ENCODE data around the gene HSD17B3. TPM values are rescaled to one million over a fixed set of nuclear protein-coding genes. Genes with fewer than 3 reads are reported as not detected.
A peak's percentile ranks its signal among the peaks of the same experiment; 100 is the strongest.
"Not testable (repeated sequence)": the region's sequence is repeated elsewhere in the genome, so short reads cannot be mapped to it uniquely, and the experiment has no call there.

The HSD17B3 gene
- total RNA-seq, 1 donor from 2014 or later = 1.3 TPM

GRCh38 chr9:96209407-96210271 is 92.3 kb downstream of the HSD17B3 start:
- DNase-seq (ENCODE audit: low spot score) = no peak
- intact Hi-C loops (cut with DNase I) = loop anchor here (10.0 kb wide), 1 partner anchor 865 kb away; no protein-coding TSS in a partner anchor

- no peak for DNase-seq (ENCODE audit: low spot score)
- intact Hi-C loops (cut with DNase I) = no loop called here
Measured at GRCh38 chr9:96206156-96206751, 95.7 kb downstream of the HSD17B3 start.

- intact Hi-C loops (cut with DNase I) = no loop called here
- peak; percentile 19 for DNase-seq (ENCODE audit: low spot score)
Measured at GRCh38 chr9:96204853-96205252, 97.1 kb downstream of the HSD17B3 start.

- intact Hi-C loops (cut with DNase I) = no loop called here
- peak; percentile 53 for DNase-seq (ENCODE audit: low spot score)
Measured at GRCh38 chr9:96203867-96204501, 98.0 kb downstream of the HSD17B3 start.

GRCh38 chr9:96202971-96203780 is 98.8 kb downstream of the HSD17B3 start:
- intact Hi-C loops (cut with DNase I) = no loop called here
- DNase-seq (ENCODE audit: low spot score) = peak; percentile 59

- DNase-seq (ENCODE audit: low spot score) = peak; percentile 46
- intact Hi-C loops (cut with DNase I) = no loop called here
Measured at GRCh38 chr9:96201140-96201539, 100.8 kb downstream of the HSD17B3 start.

- no peak for DNase-seq (ENCODE audit: low spot score)
- intact Hi-C loops (cut with DNase I) = no loop called here
Measured at GRCh38 chr9:96199006-96199405, 103.0 kb downstream of the HSD17B3 start.

GRCh38 chr9:96195541-96195940 is 106.4 kb downstream of the HSD17B3 start:
- no peak for DNase-seq (ENCODE audit: low spot score)
- intact Hi-C loops (cut with DNase I) = no loop called here

- intact Hi-C loops (cut with DNase I) = no loop called here
- DNase-seq (ENCODE audit: low spot score) = peak; percentile 3
Measured at GRCh38 chr9:96193236-96193755, 108.7 kb downstream of the HSD17B3 start.

GRCh38 chr9:96192710-96193109 is 109.3 kb downstream of the HSD17B3 start:
- intact Hi-C loops (cut with DNase I) = no loop called here
- DNase-seq (ENCODE audit: low spot score) = peak; percentile 6

- intact Hi-C loops (cut with DNase I) = no loop called here
Measured at GRCh38 chr9:96189995-96190394, 112.0 kb downstream of the HSD17B3 start.

GRCh38 chr9:96189581-96189980 is 112.4 kb downstream of the HSD17B3 start:
- intact Hi-C loops (cut with DNase I); DNase-seq (ENCODE audit: low spot score): not testable (repeated sequence)

More at GRCh38 chr9:96189995-96190394, 112.0 kb downstream of the HSD17B3 start:
- DNase-seq (ENCODE audit: low spot score) = no peak

- intact Hi-C loops (cut with DNase I) = no loop called here
- DNase-seq (ENCODE audit: low spot score) = no peak
Measured at GRCh38 chr9:96188571-96188970, 113.4 kb downstream of the HSD17B3 start.

GRCh38 chr9:96187151-96187555 is 114.8 kb downstream of the HSD17B3 start:
- no peak for DNase-seq (ENCODE audit: low spot score)
- intact Hi-C loops (cut with DNase I) = no loop called here

- DNase-seq (ENCODE audit: low spot score) = no peak
Measured at GRCh38 chr9:96186591-96187011, 115.4 kb downstream of the HSD17B3 start.

GRCh38 chr9:96185518-96186156 is 116.3 kb downstream of the HSD17B3 start:
- no peak for DNase-seq (ENCODE audit: low spot score)
- intact Hi-C loops (cut with DNase I) = no loop called here

More at GRCh38 chr9:96186591-96187011, 115.4 kb downstream of the HSD17B3 start:
- intact Hi-C loops (cut with DNase I) = no loop called here

All from cardiac septum (tissue), 1 donor.